Measurements from ENCODE around the gene EPB41L4B. TPM values are rescaled to one million over a fixed set of nuclear protein-coding genes. Genes with fewer than 3 reads are reported as not detected.
"Not testable (repeated sequence)": the region's sequence is repeated elsewhere in the genome, so short reads cannot be mapped to it uniquely, and the experiment has no call there.

EPB41L4B gene
- total and polyA plus RNA-seq, 4 donors = 0.63 to 23.0 (median 1.0) TPM

DNA sequence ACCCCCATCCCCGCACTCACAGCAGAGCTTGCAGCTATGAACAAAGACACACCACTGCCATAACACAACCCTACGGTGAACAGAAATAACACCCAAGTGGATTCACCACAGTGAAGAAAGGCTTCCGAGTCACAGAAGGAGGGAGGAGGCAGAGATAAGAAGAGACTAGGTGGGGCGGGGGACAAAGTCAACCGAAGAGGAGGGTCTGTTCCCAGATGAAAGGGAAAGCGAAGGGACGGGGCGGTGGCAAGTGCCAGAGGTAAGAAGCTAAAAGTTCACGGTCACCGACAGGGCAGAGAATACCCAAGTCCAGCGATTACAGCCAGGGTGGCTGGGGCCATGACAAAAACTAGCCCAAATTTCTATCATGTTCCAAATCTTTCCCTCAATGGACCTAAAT lies 21.0 kb downstream of the EPB41L4B start:
- Histone ChIP-seq H3K36me3 (ENCODE audit: control insufficient read depth in 1 of 2, insufficient read depth in 2 of 2, low read length in 1 of 2) (no peaks in the 10 kb centered on the region), H3K27ac (ENCODE audit: low read depth in 1 of 2, low read length in 2 of 2) (no peak overlapping the region), H3K4me1 (ENCODE audit: control insufficient read depth in 1 of 2, insufficient read depth in 2 of 2, low read length in 2 of 2) (no peaks in the 10 kb centered on the region), H3K27me3 (ENCODE audit: control insufficient read depth in 1 of 2, insufficient read depth in 2 of 2, low read length in 1 of 2) (no peaks in the 10 kb centered on the region), H3K9me3 (ENCODE audit: control insufficient read depth, low read length) (no peaks in the 10 kb centered on the region), H3K4me3 (ENCODE audit: low read length in 2 of 2) (no peak overlapping the region)
- ATAC-seq (ENCODE audit: low FRiP score) = no peak
- intact Hi-C loops (cut with DNase I) = no loop called here
- WGBS, 2 donors = 93 to 94% methylated on average over 11 of the region's 11 CpGs
- no peak for DNase-seq

DNA sequence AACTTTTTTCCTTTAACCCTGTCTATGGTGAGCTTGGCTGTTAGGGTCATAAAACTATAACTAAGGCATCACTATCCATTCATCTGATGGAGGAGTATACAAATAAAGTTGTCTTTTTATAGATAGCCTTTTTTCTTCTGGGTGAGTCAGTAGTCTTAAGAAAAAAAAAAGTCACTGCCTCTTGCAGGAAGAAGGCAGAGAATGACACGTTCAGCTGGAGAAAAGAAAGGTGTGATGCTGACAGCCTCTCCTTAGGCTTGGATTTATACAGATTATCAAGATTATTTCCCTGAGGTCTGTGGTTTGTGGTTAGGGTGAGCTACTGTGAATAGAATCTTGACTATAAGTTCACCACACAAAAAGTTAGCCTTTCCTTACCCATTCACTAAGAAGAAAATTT lies 23.0 kb downstream of the EPB41L4B start:
- Histone ChIP-seq H3K9me3 (ENCODE audit: control insufficient read depth, low read length) (no peaks in the 10 kb centered on the region), H3K4me3 (ENCODE audit: low read length in 2 of 2) (no peak overlapping the region), H3K4me1 (ENCODE audit: control insufficient read depth in 1 of 2, insufficient read depth in 2 of 2, low read length in 2 of 2) (no peaks in the 10 kb centered on the region), H3K27me3 (ENCODE audit: control insufficient read depth in 1 of 2, insufficient read depth in 2 of 2, low read length in 1 of 2) (no peaks in the 10 kb centered on the region), H3K36me3 (ENCODE audit: control insufficient read depth in 1 of 2, insufficient read depth in 2 of 2, low read length in 1 of 2) (no peaks in the 10 kb centered on the region), H3K27ac (ENCODE audit: low read depth in 1 of 2, low read length in 2 of 2) (no peak overlapping the region)
- ATAC-seq (ENCODE audit: low FRiP score) (no peak), DNase-seq (no peak)
- 63 to 68% methylated on average over 1 of the region's 1 CpG for WGBS, 2 donors
- intact Hi-C loops (cut with DNase I) = no loop called here

DNA sequence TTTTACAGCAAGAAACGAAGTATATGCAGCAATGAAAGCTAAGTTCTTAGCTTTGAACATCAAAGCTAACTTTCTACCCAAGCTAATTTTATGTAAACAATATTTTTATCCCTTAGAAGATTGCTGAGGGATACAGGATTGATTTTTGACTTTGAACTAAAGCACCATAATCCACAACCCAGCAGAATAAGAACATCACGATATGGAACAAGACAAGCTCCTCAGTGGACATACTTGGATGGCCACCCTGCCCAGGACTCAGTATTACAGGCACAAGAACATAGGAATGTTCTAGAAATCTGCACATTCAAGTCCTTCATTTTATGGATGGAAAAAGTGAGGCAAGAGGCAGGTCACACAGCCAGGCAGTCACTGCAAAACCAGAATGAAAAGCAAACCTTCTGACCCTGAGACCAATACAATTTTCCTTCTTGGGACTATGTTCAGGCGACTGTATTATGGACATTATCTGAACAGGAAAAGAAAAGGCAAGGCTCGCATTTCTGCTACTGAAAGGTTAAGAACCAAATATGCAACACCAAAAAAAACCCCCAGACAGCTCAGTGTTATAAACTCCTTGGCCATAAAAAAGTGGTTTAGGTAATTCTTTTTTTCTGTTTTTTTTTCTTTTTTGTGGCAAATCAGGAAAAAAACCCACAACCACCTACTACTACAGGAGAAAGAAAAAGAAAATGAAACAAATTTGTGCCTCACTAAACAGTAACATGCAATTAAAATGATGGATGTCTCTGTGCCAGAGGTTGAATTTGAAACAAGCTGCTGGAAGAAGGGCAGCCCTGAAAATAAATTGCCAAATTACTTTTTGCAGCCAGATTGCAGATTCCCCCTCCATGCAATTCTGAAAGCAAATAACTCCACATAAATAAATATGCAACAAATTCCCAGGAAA lies 25.4 kb downstream of the EPB41L4B start:
- Histone ChIP-seq H3K9me3 (ENCODE audit: control insufficient read depth, low read length) (no peaks in the 10 kb centered on the region), H3K4me3 (ENCODE audit: low read length in 2 of 2) (no peak overlapping the region), H3K27me3 (ENCODE audit: control insufficient read depth in 1 of 2, insufficient read depth in 2 of 2, low read length in 1 of 2) (no peaks in the 10 kb centered on the region), H3K36me3 (ENCODE audit: control insufficient read depth in 1 of 2, insufficient read depth in 2 of 2, low read length in 1 of 2) (no peaks in the 10 kb centered on the region), H3K4me1 (ENCODE audit: control insufficient read depth in 1 of 2, insufficient read depth in 2 of 2, low read length in 2 of 2) (no peaks in the 10 kb centered on the region), H3K27ac (ENCODE audit: low read depth in 1 of 2, low read length in 2 of 2) (no peak overlapping the region)
- intact Hi-C loops (cut with DNase I) = no loop called here
- DNase-seq = no peak
- 62 to 67% methylated on average over 4 of the region's 4 CpGs for WGBS, 2 donors
- no peak for ATAC-seq (ENCODE audit: low FRiP score)

DNA sequence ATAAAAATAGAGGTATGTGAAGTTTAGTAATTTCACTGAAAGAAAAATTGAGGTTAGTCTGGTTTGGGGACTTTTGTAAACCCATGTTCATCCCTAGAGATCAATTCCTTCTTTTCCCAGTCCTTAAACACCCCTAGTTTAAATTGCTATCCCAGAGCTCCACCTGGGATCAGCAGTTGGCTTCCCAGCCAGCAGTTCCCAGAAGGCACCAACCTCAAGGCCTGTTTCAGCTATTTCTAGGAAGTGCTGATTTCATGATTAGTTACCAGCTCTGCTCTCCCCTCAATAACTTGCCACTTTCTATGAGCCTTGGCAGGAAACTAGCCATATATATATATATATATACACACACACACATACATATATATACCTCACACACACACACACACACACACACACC lies 30.5 kb downstream of the EPB41L4B start:
- intact Hi-C loops (cut with DNase I) = no loop called here
- no peaks in the 10 kb centered on the region for H3K36me3 ChIP-seq (ENCODE audit: control insufficient read depth in 1 of 2, insufficient read depth in 2 of 2, low read length in 1 of 2)
- H3K4me3 ChIP-seq (ENCODE audit: low read length in 2 of 2) = no peak overlapping the region
- no peak overlapping the region for H3K27ac ChIP-seq (ENCODE audit: low read depth in 1 of 2, low read length in 2 of 2)
- no peak for DNase-seq
- H3K9me3 ChIP-seq (ENCODE audit: control insufficient read depth, low read length) = no peaks in the 10 kb centered on the region
- H3K4me1 ChIP-seq (ENCODE audit: control insufficient read depth in 1 of 2, insufficient read depth in 2 of 2, low read length in 2 of 2) = no peaks in the 10 kb centered on the region
- no peak for ATAC-seq (ENCODE audit: low FRiP score)
- no peaks in the 10 kb centered on the region for H3K27me3 ChIP-seq (ENCODE audit: control insufficient read depth in 1 of 2, insufficient read depth in 2 of 2, low read length in 1 of 2)

DNA sequence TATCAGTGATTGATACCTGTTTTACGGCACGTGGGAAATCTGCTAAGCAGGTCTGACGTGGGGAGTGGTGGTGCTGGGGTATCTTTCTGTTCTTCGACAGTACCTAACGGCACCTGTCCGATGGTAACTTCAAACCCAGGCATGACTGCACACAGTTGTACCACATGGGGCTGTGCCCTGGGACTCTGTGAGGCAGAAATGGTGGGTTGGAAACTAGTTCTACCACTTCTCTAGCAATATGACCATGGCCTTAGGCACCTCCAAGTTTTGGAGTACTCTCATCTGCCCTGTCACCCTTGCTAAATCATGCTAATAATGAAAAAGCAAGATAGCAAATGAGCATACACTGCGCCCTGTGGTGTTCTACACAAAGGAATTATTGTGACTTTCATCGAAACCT lies 30.9 kb downstream of the EPB41L4B start:
- Histone ChIP-seq H3K36me3 (ENCODE audit: control insufficient read depth in 1 of 2, insufficient read depth in 2 of 2, low read length in 1 of 2) (no peaks in the 10 kb centered on the region), H3K4me3 (ENCODE audit: low read length in 2 of 2) (no peak overlapping the region), H3K9me3 (ENCODE audit: control insufficient read depth, low read length) (no peaks in the 10 kb centered on the region), H3K4me1 (ENCODE audit: control insufficient read depth in 1 of 2, insufficient read depth in 2 of 2, low read length in 2 of 2) (no peaks in the 10 kb centered on the region), H3K27me3 (ENCODE audit: control insufficient read depth in 1 of 2, insufficient read depth in 2 of 2, low read length in 1 of 2) (no peaks in the 10 kb centered on the region), H3K27ac (ENCODE audit: low read depth in 1 of 2, low read length in 2 of 2) (no peak overlapping the region)
- intact Hi-C loops (cut with DNase I) = no loop called here
- no peak for DNase-seq
- WGBS, 2 donors = 94 to 96% methylated on average over 8 of the region's 8 CpGs
- ATAC-seq (ENCODE audit: low FRiP score) = no peak

DNA sequence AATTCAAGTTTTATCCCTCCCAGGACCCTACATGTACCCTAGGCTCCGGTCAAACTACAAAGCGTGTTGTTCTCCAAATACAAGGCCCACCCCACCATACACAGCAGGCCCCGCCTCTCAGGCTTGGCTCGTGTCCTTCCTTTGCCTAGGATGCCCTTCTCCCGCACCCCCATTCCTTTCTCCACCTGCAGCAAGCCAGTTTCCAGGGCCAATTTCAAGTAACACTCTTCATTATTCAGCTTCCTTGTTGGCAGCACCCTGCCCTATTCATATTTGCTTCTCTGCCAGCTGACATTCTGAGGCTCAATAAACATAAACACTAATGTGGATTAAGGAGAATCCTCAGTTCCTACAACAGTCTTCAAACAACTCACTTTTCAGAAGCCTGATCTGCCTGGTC lies 31.7 kb downstream of the EPB41L4B start:
- Histone ChIP-seq H3K4me3 (ENCODE audit: low read length in 2 of 2) (no peak overlapping the region), H3K9me3 (ENCODE audit: control insufficient read depth, low read length) (no peaks in the 10 kb centered on the region), H3K4me1 (ENCODE audit: control insufficient read depth in 1 of 2, insufficient read depth in 2 of 2, low read length in 2 of 2) (no peaks in the 10 kb centered on the region), H3K27ac (ENCODE audit: low read depth in 1 of 2, low read length in 2 of 2) (no peak overlapping the region), H3K27me3 (ENCODE audit: control insufficient read depth in 1 of 2, insufficient read depth in 2 of 2, low read length in 1 of 2) (no peaks in the 10 kb centered on the region), H3K36me3 (ENCODE audit: control insufficient read depth in 1 of 2, insufficient read depth in 2 of 2, low read length in 1 of 2) (no peaks in the 10 kb centered on the region)
- no peak for ATAC-seq (ENCODE audit: low FRiP score)
- intact Hi-C loops (cut with DNase I) = no loop called here
- no peak for DNase-seq
- 84% methylated on average over 5 of the region's 5 CpGs for WGBS, 2 donors

DNA sequence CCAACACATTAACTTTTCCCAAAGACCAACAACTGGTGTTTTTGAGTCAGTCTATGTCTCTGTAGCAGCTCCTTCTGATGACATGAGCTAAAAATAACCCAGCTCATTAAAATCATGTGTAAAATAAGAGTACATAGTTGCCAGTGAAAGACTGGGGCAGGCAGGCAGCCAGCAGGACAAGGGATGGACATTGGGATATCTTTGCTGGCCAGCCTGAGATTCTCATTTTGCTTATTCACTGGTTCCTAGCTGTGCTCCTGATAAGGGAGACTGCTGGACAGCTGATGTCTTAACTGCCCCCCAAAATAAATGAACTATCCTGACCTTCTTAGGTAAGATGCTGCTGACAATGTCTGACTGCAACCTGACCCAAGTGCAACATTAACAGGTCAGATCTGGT lies 33.9 kb downstream of the EPB41L4B start:
- Histone ChIP-seq H3K27me3 (ENCODE audit: control insufficient read depth in 1 of 2, insufficient read depth in 2 of 2, low read length in 1 of 2) (no peaks in the 10 kb centered on the region), H3K9me3 (ENCODE audit: control insufficient read depth, low read length) (no peaks in the 10 kb centered on the region), H3K27ac (ENCODE audit: low read depth in 1 of 2, low read length in 2 of 2) (no peak overlapping the region), H3K36me3 (ENCODE audit: control insufficient read depth in 1 of 2, insufficient read depth in 2 of 2, low read length in 1 of 2) (no peaks in the 10 kb centered on the region), H3K4me1 (ENCODE audit: control insufficient read depth in 1 of 2, insufficient read depth in 2 of 2, low read length in 2 of 2) (no peaks in the 10 kb centered on the region), H3K4me3 (ENCODE audit: low read length in 2 of 2) (no peak overlapping the region)
- ATAC-seq (ENCODE audit: low FRiP score) (no peak), DNase-seq (no peak)
- intact Hi-C loops (cut with DNase I) = no loop called here

DNA sequence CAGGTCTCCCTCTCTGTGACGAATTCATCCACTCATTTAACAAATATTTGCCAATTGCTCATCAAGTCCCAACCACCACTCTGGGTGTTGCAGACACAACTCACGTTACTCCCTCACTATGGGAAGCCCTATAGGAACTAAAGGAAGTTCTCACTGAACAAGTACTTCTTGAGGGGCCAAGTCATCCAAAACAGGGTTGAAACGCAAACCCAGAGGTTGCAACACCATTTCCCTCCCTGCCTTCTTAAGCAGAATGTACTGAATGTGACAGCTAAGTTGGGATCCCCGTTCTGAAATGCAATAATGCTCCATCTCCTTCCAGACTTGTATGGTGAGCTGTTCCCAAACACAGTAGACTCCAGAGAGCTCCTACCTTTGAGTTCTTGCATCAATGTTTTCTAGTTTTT lies 34.3 kb downstream of the EPB41L4B start:
- Histone ChIP-seq H3K4me1 (ENCODE audit: control insufficient read depth in 1 of 2, insufficient read depth in 2 of 2, low read length in 2 of 2) (no peaks in the 10 kb centered on the region), H3K27ac (ENCODE audit: low read depth in 1 of 2, low read length in 2 of 2) (no peak overlapping the region), H3K9me3 (ENCODE audit: control insufficient read depth, low read length) (no peaks in the 10 kb centered on the region), H3K36me3 (ENCODE audit: control insufficient read depth in 1 of 2, insufficient read depth in 2 of 2, low read length in 1 of 2) (no peaks in the 10 kb centered on the region), H3K27me3 (ENCODE audit: control insufficient read depth in 1 of 2, insufficient read depth in 2 of 2, low read length in 1 of 2) (no peaks in the 10 kb centered on the region), H3K4me3 (ENCODE audit: low read length in 2 of 2) (no peak overlapping the region)
- ATAC-seq (ENCODE audit: low FRiP score) = no peak
- WGBS, 2 donors = 82 to 91% methylated on average over 4 of the region's 4 CpGs
- intact Hi-C loops (cut with DNase I) = no loop called here
- no peak for DNase-seq

DNA sequence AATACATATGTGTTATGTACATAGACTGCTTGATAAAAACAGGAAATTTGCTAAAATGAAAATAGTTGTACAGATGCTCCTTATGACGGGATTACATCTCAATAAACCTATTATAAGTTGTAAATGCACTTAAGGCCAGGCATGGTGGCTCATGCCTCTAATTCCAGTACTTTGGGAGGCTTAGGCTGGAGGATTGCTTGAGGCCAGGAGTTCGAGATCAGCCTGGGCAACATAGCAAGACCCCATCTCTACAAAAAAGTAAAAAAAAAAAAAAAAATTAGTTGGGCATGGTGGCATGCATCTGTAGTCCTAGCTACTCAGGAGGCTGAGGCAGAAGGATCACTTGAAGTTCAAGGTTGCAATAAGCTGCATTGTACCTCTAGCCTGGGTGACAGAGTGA lies 37.2 kb downstream of the EPB41L4B start:
- H3K27me3 ChIP-seq (ENCODE audit: control insufficient read depth in 1 of 2, insufficient read depth in 2 of 2, low read length in 1 of 2); H3K4me1 ChIP-seq (ENCODE audit: control insufficient read depth in 1 of 2, insufficient read depth in 2 of 2, low read length in 2 of 2); H3K4me3 ChIP-seq (ENCODE audit: low read length in 2 of 2); H3K36me3 ChIP-seq (ENCODE audit: control insufficient read depth in 1 of 2, insufficient read depth in 2 of 2, low read length in 1 of 2); ATAC-seq (ENCODE audit: low FRiP score); DNase-seq; H3K27ac ChIP-seq (ENCODE audit: low read depth in 1 of 2, low read length in 2 of 2); intact Hi-C loops (cut with DNase I); H3K9me3 ChIP-seq (ENCODE audit: control insufficient read depth, low read length): not testable (repeated sequence)
- 96 to 100% methylated on average over 2 of the region's 2 CpGs for WGBS, 2 donors

Measured in aorta (tissue), 5 donors.